Hepatocyte (in vitro differentiated cells): ENCODE measurements around the gene CBX4.

Experiments
- CTCF ChIP-seq: fragments of 200-600 bp; sonication (generic); IDR thresholded peaks from 2 replicates; pipeline ENCODE4 v1.5.1; 2016; ENCODE audit warnings: antibody characterized with exemption, mild to moderate bottlenecking; ENCODE audit not compliant: poor library complexity
- EZH2 ChIP-seq: fragments of 200-600 bp; sonication (generic); IDR thresholded peaks from 2 replicates; pipeline ENCODE4 v1.6.1; 2016; ENCODE audit warnings: antibody characterized with exemption, mild to moderate bottlenecking, borderline replicate concordance
- EZH2phosphoT487 ChIP-seq: fragments of 200-600 bp; sonication (generic); IDR thresholded peaks from one replicate; pipeline ENCODE4 v1.6.1; 2018; ENCODE audit warnings: antibody characterized with exemption, mild to moderate bottlenecking, low read depth, moderate library complexity; ENCODE audit not compliant: unreplicated experiment, severe bottlenecking

GRCh38 chr17:79837888-79838521 is 1.2 kb downstream of the CBX4 start:
- TF ChIP-seq CTCF = no peak
- TF ChIP-seq EZH2 = no peak
- no peak for TF ChIP-seq EZH2phosphoT487
